Fibroblast of peridontal ligament (primary cell): ENCODE measurements around the gene MTM1.

Experiments used
- DNase-seq: peaks from one replicate; pipeline ENCODE4 v3.0.0-alpha.2; 2010; ENCODE audit errors: extremely low read depth

MTM1 gene

GRCh38 chrX:150568320-150569154 lies at the start of gene MTM1:
MTM1 (plus strand) TSS chrX:150568621; CDS start chrX:150592615, 23,994 bp downstream.
- DNase-seq, result peak; percentile 89

GRCh38 chrX:150522494-150522893 lies 45.9 kb upstream of the MTM1 start:
- no peak for DNase-seq

- DNase-seq, result peak; percentile 2
Measured at GRCh38 chrX:150525061-150525919, 43.1 kb upstream of the MTM1 start.

- DNase-seq, result no peak
Measured at GRCh38 chrX:150526692-150527091, 41.7 kb upstream of the MTM1 start.

- DNase-seq, result no peak
Measured at GRCh38 chrX:150527108-150527507, 41.3 kb upstream of the MTM1 start.

GRCh38 chrX:150529587-150529986 lies 38.8 kb upstream of the MTM1 start:
- no peak for DNase-seq

GRCh38 chrX:150530821-150531220 lies 37.6 kb upstream of the MTM1 start:
- DNase-seq, result no peak

GRCh38 chrX:150531467-150531866 lies 37.0 kb upstream of the MTM1 start:
- DNase-seq, result no peak

- no peak for DNase-seq
Measured at GRCh38 chrX:150533863-150534262, 34.6 kb upstream of the MTM1 start.

- no peak for DNase-seq
Measured at GRCh38 chrX:150536455-150537116, 31.8 kb upstream of the MTM1 start.

GRCh38 chrX:150537851-150538250 lies 30.6 kb upstream of the MTM1 start:
- DNase-seq, result no peak

GRCh38 chrX:150540965-150541364 lies 27.5 kb upstream of the MTM1 start:
- no peak for DNase-seq

- no peak for DNase-seq
Measured at GRCh38 chrX:150542846-150543229, 25.6 kb upstream of the MTM1 start.

- no peak for DNase-seq
Measured at GRCh38 chrX:150543230-150544155, 24.9 kb upstream of the MTM1 start.

GRCh38 chrX:150544222-150544787 lies 24.1 kb upstream of the MTM1 start:
- DNase-seq, result no peak

GRCh38 chrX:150544835-150545770 lies 23.3 kb upstream of the MTM1 start:
- no peak for DNase-seq

GRCh38 chrX:150546711-150547153 lies 21.7 kb upstream of the MTM1 start:
- DNase-seq, result no peak

- peak; percentile 23 for DNase-seq
Measured at GRCh38 chrX:150547375-150548115, 20.9 kb upstream of the MTM1 start.

- DNase-seq, result no peak
Measured at GRCh38 chrX:150548251-150548650, 20.2 kb upstream of the MTM1 start.
